ENCODE measurements around the gene CYCS. TPM values are rescaled to one million over a fixed set of nuclear protein-coding genes. Genes with fewer than 3 reads are reported as not detected.

CYCS gene
- total RNA-seq, 2 experiments from 2014 or later, result 222 to 237 TPM

Other genes with a start within 250 kb of the CYCS start
- gene OSBPL3, start 145.1 kb downstream of the CYCS start, total RNA-seq, result 10 to 100 TPM; 34.7 to 38.2 TPM
- not detected for gene NPVF, start 103.2 kb upstream of the CYCS start, total RNA-seq